ES-I3 (cell line): Measurements from ENCODE around the gene CFAP77.
A peak's percentile ranks its signal among the peaks of the same experiment; 100 is the strongest.

Experiments
- H3K36me3 ChIP-seq: 2 replicates; pipeline ENCODE4 v1.6.1; 2013; ENCODE audit warnings: mild to moderate bottlenecking, low read length, control low read depth, moderate library complexity; ENCODE audit not compliant: insufficient read depth
- H3K4me1 ChIP-seq: 2 replicates; pipeline ENCODE4 v1.6.1; 2013; ENCODE audit warnings: mild to moderate bottlenecking, control low read depth, low read length; ENCODE audit not compliant: insufficient read depth
- H3K9ac ChIP-seq: 2 replicates; pipeline ENCODE4 v1.6.1; 2013; ENCODE audit warnings: low read depth, mild to moderate bottlenecking, low read length, moderate library complexity
- H3K9me3 ChIP-seq: 2 replicates; pipeline ENCODE4 v1.6.1; 2013; ENCODE audit warnings: mild to moderate bottlenecking, low read length, moderate library complexity; ENCODE audit not compliant: control insufficient read depth, insufficient read depth

The CFAP77 gene

GRCh38 chr9:132590318-132591182 lies 180.5 kb downstream of the CFAP77 start:
- Histone ChIP-seq H3K36me3 (no peaks in the 10 kb centered on the region), H3K4me1 (peaks cover 19% of the 10 kb centered on the region), H3K9ac (peak overlapping the region; percentile 32; the same call in 1 of the 2 replicates), H3K9me3 (no peaks in the 10 kb centered on the region)

- H3K4me1 ChIP-seq = peaks cover 15% of the 10 kb centered on the region
- H3K9me3 ChIP-seq = no peaks in the 10 kb centered on the region
- H3K36me3 ChIP-seq = peaks cover 3% of the 10 kb centered on the region; the same call in 1 of the 2 replicates
- H3K9ac ChIP-seq = peak overlapping the region; percentile 32; the same call in 1 of the 2 replicates
These were observed 181.2 kb downstream of the CFAP77 start for GRCh38 chr9:132591244-132591643.

GRCh38 chr9:132591751-132592314 lies 181.8 kb downstream of the CFAP77 start:
- no peaks in the 10 kb centered on the region for H3K9me3 ChIP-seq
- peak overlapping the region; percentile 32; the same call in 1 of the 2 replicates for H3K9ac ChIP-seq
- peaks cover 4% of the 10 kb centered on the region; the same call in 1 of the 2 replicates for H3K36me3 ChIP-seq
- peaks cover 15% of the 10 kb centered on the region for H3K4me1 ChIP-seq

- peak overlapping the region; percentile 32; the same call in 1 of the 2 replicates for H3K9ac ChIP-seq
- H3K9me3 ChIP-seq = no peaks in the 10 kb centered on the region
- peaks cover 4% of the 10 kb centered on the region; the same call in 1 of the 2 replicates for H3K36me3 ChIP-seq
- H3K4me1 ChIP-seq = peaks cover 15% of the 10 kb centered on the region
These were observed 182.4 kb downstream of the CFAP77 start for GRCh38 chr9:132592451-132592850.

GRCh38 chr9:132594412-132594811 lies 184.4 kb downstream of the CFAP77 start:
- no peak overlapping the region for H3K9ac ChIP-seq
- peaks cover 12% of the 10 kb centered on the region for H3K4me1 ChIP-seq
- no peaks in the 10 kb centered on the region for H3K9me3 ChIP-seq
- H3K36me3 ChIP-seq = peaks cover 4% of the 10 kb centered on the region; the same call in 1 of the 2 replicates

GRCh38 chr9:132595319-132595718 lies 185.3 kb downstream of the CFAP77 start:
- H3K9ac ChIP-seq = no peak overlapping the region
- H3K36me3 ChIP-seq = peaks cover 4% of the 10 kb centered on the region
- peaks cover 12% of the 10 kb centered on the region for H3K4me1 ChIP-seq
- H3K9me3 ChIP-seq = no peaks in the 10 kb centered on the region

GRCh38 chr9:132596200-132596599 lies 186.2 kb downstream of the CFAP77 start:
- H3K4me1 ChIP-seq = peaks cover 11% of the 10 kb centered on the region
- no peaks in the 10 kb centered on the region for H3K9me3 ChIP-seq
- no peak overlapping the region for H3K9ac ChIP-seq
- H3K36me3 ChIP-seq = peaks cover 4% of the 10 kb centered on the region

- Histone ChIP-seq H3K9me3 (no peaks in the 10 kb centered on the region), H3K36me3 (peaks cover 4% of the 10 kb centered on the region), H3K4me1 (0 out of 2 replicates have a peak, but pooled peaks cover 3% of the 10 kb centered on the region), H3K9ac (no peak overlapping the region)
These were observed 187.2 kb downstream of the CFAP77 start for GRCh38 chr9:132597073-132597775.

- H3K9me3 ChIP-seq = no peaks in the 10 kb centered on the region
- H3K36me3 ChIP-seq = peaks cover 10% of the 10 kb centered on the region
- H3K9ac ChIP-seq = no peak overlapping the region
- no peaks in the 10 kb centered on the region for H3K4me1 ChIP-seq
These were observed 190.4 kb downstream of the CFAP77 start for GRCh38 chr9:132600326-132600984.

- peaks cover 6% of the 10 kb centered on the region; the same call in 1 of the 2 replicates for H3K36me3 ChIP-seq
- no peak overlapping the region for H3K9ac ChIP-seq
- no peaks in the 10 kb centered on the region for H3K9me3 ChIP-seq
- no peaks in the 10 kb centered on the region for H3K4me1 ChIP-seq
These were observed 192.2 kb downstream of the CFAP77 start for GRCh38 chr9:132602207-132602606.

GRCh38 chr9:132605387-132605786 lies 195.4 kb downstream of the CFAP77 start:
- H3K9me3 ChIP-seq = no peaks in the 10 kb centered on the region
- no peaks in the 10 kb centered on the region for H3K4me1 ChIP-seq
- peaks cover 22% of the 10 kb centered on the region for H3K36me3 ChIP-seq
- no peak overlapping the region for H3K9ac ChIP-seq

GRCh38 chr9:132606066-132606465 lies 196.1 kb downstream of the CFAP77 start:
- H3K4me1 ChIP-seq = no peaks in the 10 kb centered on the region
- no peaks in the 10 kb centered on the region for H3K9me3 ChIP-seq
- H3K36me3 ChIP-seq = peaks cover 22% of the 10 kb centered on the region
- H3K9ac ChIP-seq = no peak overlapping the region

GRCh38 chr9:132609184-132609583 lies 199.2 kb downstream of the CFAP77 start:
- no peaks in the 10 kb centered on the region for H3K9me3 ChIP-seq
- peaks cover 20% of the 10 kb centered on the region for H3K36me3 ChIP-seq
- no peak overlapping the region for H3K9ac ChIP-seq
- H3K4me1 ChIP-seq = no peaks in the 10 kb centered on the region

- H3K36me3 ChIP-seq = peaks cover 25% of the 10 kb centered on the region
- H3K9ac ChIP-seq = no peak overlapping the region
- H3K9me3 ChIP-seq = no peaks in the 10 kb centered on the region
- H3K4me1 ChIP-seq = no peaks in the 10 kb centered on the region
These were observed 199.8 kb downstream of the CFAP77 start for GRCh38 chr9:132609829-132610228.
